ENCODE results near the gene VTCN1. TPM values are rescaled to one million over a fixed set of nuclear protein-coding genes. Genes with fewer than 3 reads are reported as not detected.

Gene VTCN1
- total RNA-seq, 1 experiment from 2014 or later: 0.17 TPM

MicroRNAs encoded within 50 kb of the gene (microRNA counts, 767-probe panel; counts per million panel counts)
- not detected for microRNA hsa-miR-942

Small RNA genes lying within 50 kb of the gene (microRNA-seq; reads per million reads assigned to microRNA genes)
- gene MIR942 (ENCODE audit: borderline number of aligned reads): 208 reads per million, percentile 68 among the genes with 10 or more reads in this experiment

Other genes starting within 250 kb of the VTCN1 start
- 1.2 TPM for gene CD101, start 209.2 kb downstream of the VTCN1 start, total RNA-seq (2021; ENCODE audit: unreplicated experiment)
- gene TTF2, start 150.6 kb downstream of the VTCN1 start, total RNA-seq (2021; ENCODE audit: unreplicated experiment): 60.3 TPM
- 3.5 TPM for gene TRIM45, start 89.2 kb downstream of the VTCN1 start, total RNA-seq (2021; ENCODE audit: unreplicated experiment)
- gene MAN1A2, start 156.5 kb upstream of the VTCN1 start, total RNA-seq (2021; ENCODE audit: unreplicated experiment): 38.1 TPM